Measurements from ENCODE around the gene CA11.

CA11 gene

GRCh38 chr19:48664476-48664875, 18.5 kb upstream of the CA11 start:
- no peaks in the 10 kb centered on the region for H3K27me3 ChIP-seq (ENCODE audit: insufficient read depth, low read length)
- no peaks in the 10 kb centered on the region for H3K36me3 ChIP-seq (ENCODE audit: insufficient read depth, low read length)
- no peaks in the 10 kb centered on the region for H3K79me2 ChIP-seq (ENCODE audit: insufficient read depth, low read length)
- H3K4me3 ChIP-seq (ENCODE audit: low read depth, low read length, poor library complexity, severe bottlenecking), result no peak overlapping the region
- no peak for TF ChIP-seq EZH2 (IDR thresholded peaks at IDR 0.05; ENCODE audit: borderline replicate concordance, low read length)
- no peak for TF ChIP-seq CTCF (IDR thresholded peaks at IDR 0.05; ENCODE audit: low read length)
- H3K4me1 ChIP-seq (ENCODE audit: insufficient read depth, low read length, severe bottlenecking), result no peaks in the 10 kb centered on the region
- no peaks in the 10 kb centered on the region for H4K20me1 ChIP-seq (ENCODE audit: insufficient read depth, low read length)
- H3K4me2 ChIP-seq (ENCODE audit: low read length), result no peak overlapping the region
- no peaks in the 10 kb centered on the region for H3K9me3 ChIP-seq (ENCODE audit: low read length)
- H3K9ac ChIP-seq (ENCODE audit: low read length), result no peak overlapping the region
- no peak overlapping the region for H3K27ac ChIP-seq (ENCODE audit: low read depth, low read length, poor library complexity, severe bottlenecking)
- H3F3A ChIP-seq (ENCODE audit: insufficient read depth, low read length), result no peaks in the 10 kb centered on the region
- H2AFZ ChIP-seq (ENCODE audit: low read length), result no peak overlapping the region
- H3K9me2 ChIP-seq (ENCODE audit: low read depth, low read length), result no peaks in the 10 kb centered on the region

GRCh38 chr19:48663667-48664066, 17.7 kb upstream of the CA11 start:
- H3K36me3 ChIP-seq (ENCODE audit: insufficient read depth, low read length), result no peaks in the 10 kb centered on the region
- H3K9ac ChIP-seq (ENCODE audit: low read length), result no peak overlapping the region
- H3K9me2 ChIP-seq (ENCODE audit: low read depth, low read length), result no peaks in the 10 kb centered on the region
- no peak overlapping the region for H3K27ac ChIP-seq (ENCODE audit: low read depth, low read length, poor library complexity, severe bottlenecking)
- H3K79me2 ChIP-seq (ENCODE audit: insufficient read depth, low read length), result no peaks in the 10 kb centered on the region
- H3K4me2 ChIP-seq (ENCODE audit: low read length), result no peak overlapping the region
- H3K9me3 ChIP-seq (ENCODE audit: low read length), result no peaks in the 10 kb centered on the region
- TF ChIP-seq CTCF (IDR thresholded peaks at IDR 0.05; ENCODE audit: low read length) (no peak), EZH2 (IDR thresholded peaks at IDR 0.05; ENCODE audit: borderline replicate concordance, low read length) (no peak)
- no peaks in the 10 kb centered on the region for H3K4me1 ChIP-seq (ENCODE audit: insufficient read depth, low read length, severe bottlenecking)
- H3F3A ChIP-seq (ENCODE audit: insufficient read depth, low read length), result no peaks in the 10 kb centered on the region
- no peak overlapping the region for H2AFZ ChIP-seq (ENCODE audit: low read length)
- H4K20me1 ChIP-seq (ENCODE audit: insufficient read depth, low read length), result no peaks in the 10 kb centered on the region
- H3K4me3 ChIP-seq (ENCODE audit: low read depth, low read length, poor library complexity, severe bottlenecking), result no peak overlapping the region
- H3K27me3 ChIP-seq (ENCODE audit: insufficient read depth, low read length), result no peaks in the 10 kb centered on the region

GRCh38 chr19:48661711-48662090, 15.7 kb upstream of the CA11 start:
- H3F3A ChIP-seq (ENCODE audit: insufficient read depth, low read length), result no peaks in the 10 kb centered on the region
- no peaks in the 10 kb centered on the region for H3K9me3 ChIP-seq (ENCODE audit: low read length)
- no peak overlapping the region for H3K4me3 ChIP-seq (ENCODE audit: low read depth, low read length, poor library complexity, severe bottlenecking)
- H3K9ac ChIP-seq (ENCODE audit: low read length), result no peak overlapping the region
- H2AFZ ChIP-seq (ENCODE audit: low read length), result no peak overlapping the region
- H3K36me3 ChIP-seq (ENCODE audit: insufficient read depth, low read length), result no peaks in the 10 kb centered on the region
- H3K9me2 ChIP-seq (ENCODE audit: low read depth, low read length), result no peaks in the 10 kb centered on the region
- no peaks in the 10 kb centered on the region for H3K79me2 ChIP-seq (ENCODE audit: insufficient read depth, low read length)
- H3K27me3 ChIP-seq (ENCODE audit: insufficient read depth, low read length), result no peaks in the 10 kb centered on the region
- no peaks in the 10 kb centered on the region for H3K4me1 ChIP-seq (ENCODE audit: insufficient read depth, low read length, severe bottlenecking)
- no peak for TF ChIP-seq EZH2 (IDR thresholded peaks at IDR 0.05; ENCODE audit: borderline replicate concordance, low read length)
- no peak for TF ChIP-seq CTCF (IDR thresholded peaks at IDR 0.05; ENCODE audit: low read length)
- H4K20me1 ChIP-seq (ENCODE audit: insufficient read depth, low read length), result no peaks in the 10 kb centered on the region
- no peak overlapping the region for H3K27ac ChIP-seq (ENCODE audit: low read depth, low read length, poor library complexity, severe bottlenecking)
- no peak overlapping the region for H3K4me2 ChIP-seq (ENCODE audit: low read length)

Measured in OCI-LY1 (cell line).